Measurements from ENCODE around the gene IL2RA. TPM values are rescaled to one million over a fixed set of nuclear protein-coding genes. Genes with fewer than 3 reads are reported as not detected.

Gene IL2RA
- total and polyA plus RNA-seq, 12 donors: 0.19 to 9.1 (median 0.82) TPM

GRCh38 chr10:6050801-6051445 lies 11.2 kb downstream of the IL2RA start:
- H3K27ac ChIP-seq: peak overlapping the region; percentile 37 to 89 (median 76)
- peaks cover 0 to 52% (median 37%) of the 10 kb centered on the region in 9 donors for H3K4me1 ChIP-seq
- H3K36me3 ChIP-seq: no peaks in the 10 kb centered on the region
- no peaks in the 10 kb centered on the region for H3K9me3 ChIP-seq
- H3K4me3 ChIP-seq: peak overlapping the region in 9 of 10 donors; percentile 5 to 59 (median 39)
- ATAC-seq (peak in 7 of 8 donors; percentile 68 to 75 (median 71)), DNase-seq (peak; percentile 55 to 69)
- TF ChIP-seq CTCF (IDR thresholded peaks at IDR 0.05): peak; percentile 10 to 64 (median 37)
- WGBS, 2 donors: 16 to 29% methylated on average over 18 of the region's 18 CpGs
- intact Hi-C loops (cut with DNase I): loop anchor here in 2 of 10 donors (2.0 to 5.0 kb wide), 3 partner anchors 36 to 104 kb away; no protein-coding TSS in a partner anchor
- H3K27me3 ChIP-seq: no peaks in the 10 kb centered on the region

- Histone ChIP-seq H3K27me3 (no peaks in the 10 kb centered on the region), H3K36me3 (no peaks in the 10 kb centered on the region), H3K9me3 (no peaks in the 10 kb centered on the region), H3K4me1 (peaks cover 0 to 54% (median 32%) of the 10 kb centered on the region in 9 donors), H3K4me3 (no peak overlapping the region), H3K27ac (no peak overlapping the region)
- DNase-seq: no peak
- intact Hi-C loops (cut with DNase I): no loop called here
- 93% methylated on average over 2 of the region's 2 CpGs for WGBS, 2 donors
- no peak for TF ChIP-seq CTCF (IDR thresholded peaks at IDR 0.05)
- ATAC-seq: no peak
Observed at GRCh38 chr10:6049031-6049400, 13.2 kb downstream of the IL2RA start.

GRCh38 chr10:6048281-6049030 lies 13.7 kb downstream of the IL2RA start:
- 96 to 99% methylated on average over 7 of the region's 7 CpGs for WGBS, 2 donors
- intact Hi-C loops (cut with DNase I): no loop called here
- no peak for ATAC-seq

More at GRCh38 chr10:6048281-6049030, 13.7 kb downstream of the IL2RA start:
- Histone ChIP-seq H3K4me1 (peaks cover 0 to 49% (median 26%) of the 10 kb centered on the region in 9 donors), H3K27me3 (no peaks in the 10 kb centered on the region), H3K27ac (no peak overlapping the region), H3K36me3 (no peaks in the 10 kb centered on the region), H3K9me3 (no peaks in the 10 kb centered on the region), H3K4me3 (no peak overlapping the region)
- DNase-seq: no peak
- no peak for TF ChIP-seq CTCF (IDR thresholded peaks at IDR 0.05)
